DND-41 (cell line): ENCODE results near the gene CAVIN2.

Source experiments
- EZH2 ChIP-seq: IDR thresholded peaks from 3 replicates; pipeline ENCODE4 v1.6.1; 2012; ENCODE audit warnings: borderline replicate concordance, low read depth, mild to moderate bottlenecking, moderate library complexity, low read length, inconsistent platforms; ENCODE audit not compliant: severe bottlenecking
- TF ChIP-seq, protein P1 (sequence below): IDR thresholded peaks from 2 replicates; pipeline ENCODE4 v1.5.1; 2012; ENCODE audit warnings: borderline replicate concordance, low read length, moderate library complexity, mild to moderate bottlenecking; ENCODE audit not compliant: poor library complexity, severe bottlenecking; ENCODE audit errors: extremely low read depth

DNA sequence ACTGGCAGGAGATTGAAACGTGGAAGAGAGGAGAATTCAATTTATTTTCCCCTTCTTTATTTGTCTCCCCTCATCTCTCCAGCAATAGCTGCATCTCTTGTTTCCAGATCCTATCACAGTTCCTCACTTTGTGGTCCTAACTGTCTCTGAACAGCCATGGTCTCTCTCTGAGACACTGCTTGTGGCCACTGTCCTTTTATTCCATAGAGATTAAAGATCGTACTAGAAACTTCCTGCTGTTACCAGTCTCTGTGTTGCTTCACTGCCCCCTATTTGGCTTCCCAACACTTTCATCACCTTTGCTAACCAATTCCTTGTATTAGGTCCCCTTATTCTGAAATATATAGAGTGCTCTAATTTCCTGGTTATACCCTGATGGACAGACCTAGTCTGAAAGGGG is 48.9 kb upstream of the CAVIN2 start:
- TF ChIP-seq, protein P1, sequence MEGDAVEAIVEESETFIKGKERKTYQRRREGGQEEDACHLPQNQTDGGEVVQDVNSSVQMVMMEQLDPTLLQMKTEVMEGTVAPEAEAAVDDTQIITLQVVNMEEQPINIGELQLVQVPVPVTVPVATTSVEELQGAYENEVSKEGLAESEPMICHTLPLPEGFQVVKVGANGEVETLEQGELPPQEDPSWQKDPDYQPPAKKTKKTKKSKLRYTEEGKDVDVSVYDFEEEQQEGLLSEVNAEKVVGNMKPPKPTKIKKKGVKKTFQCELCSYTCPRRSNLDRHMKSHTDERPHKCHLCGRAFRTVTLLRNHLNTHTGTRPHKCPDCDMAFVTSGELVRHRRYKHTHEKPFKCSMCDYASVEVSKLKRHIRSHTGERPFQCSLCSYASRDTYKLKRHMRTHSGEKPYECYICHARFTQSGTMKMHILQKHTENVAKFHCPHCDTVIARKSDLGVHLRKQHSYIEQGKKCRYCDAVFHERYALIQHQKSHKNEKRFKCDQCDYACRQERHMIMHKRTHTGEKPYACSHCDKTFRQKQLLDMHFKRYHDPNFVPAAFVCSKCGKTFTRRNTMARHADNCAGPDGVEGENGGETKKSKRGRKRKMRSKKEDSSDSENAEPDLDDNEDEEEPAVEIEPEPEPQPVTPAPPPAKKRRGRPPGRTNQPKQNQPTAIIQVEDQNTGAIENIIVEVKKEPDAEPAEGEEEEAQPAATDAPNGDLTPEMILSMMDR = no peak
- TF ChIP-seq EZH2 = no peak
